GM12874 (cell line): ENCODE measurements around the gene CCM2.

Experiments
- CTCF ChIP-seq: IDR thresholded peaks from 2 replicates; pipeline ENCODE4 v1.5.1; 2011; ENCODE audit warnings: low read depth, mild to moderate bottlenecking, control low read depth, low read length, moderate library complexity; ENCODE audit not compliant: insufficient read depth

The CCM2 gene

GRCh38 chr7:45054442-45054841, 54.4 kb downstream of the CCM2 start:
- no peak for TF ChIP-seq CTCF

- no peak for TF ChIP-seq CTCF
Observed at GRCh38 chr7:45055016-45055415, 55.0 kb downstream of the CCM2 start.

GRCh38 chr7:45055594-45056219, 55.7 kb downstream of the CCM2 start:
- TF ChIP-seq CTCF = no peak

- TF ChIP-seq CTCF = no peak
Observed at GRCh38 chr7:45057878-45058277, 57.9 kb downstream of the CCM2 start.

- TF ChIP-seq CTCF = no peak
Observed at GRCh38 chr7:45060295-45060694, 60.3 kb downstream of the CCM2 start.

- no peak for TF ChIP-seq CTCF
Observed at GRCh38 chr7:45061352-45061751, 61.4 kb downstream of the CCM2 start.

GRCh38 chr7:45061806-45062425, 61.9 kb downstream of the CCM2 start:
- no peak for TF ChIP-seq CTCF
